GM12892 (cell line): Measurements from ENCODE around the gene CITED2.
"Not testable (repeated sequence)": the region's sequence is repeated elsewhere in the genome, so short reads cannot be mapped to it uniquely, and the experiment has no call there.

ENCODE experiments used
- DNase-seq: peaks from one replicate; pipeline ENCODE4 v3.0.0; 2011; ENCODE audit not compliant: insufficient read length
- FAIRE-seq: peaks from 2 replicates; lab custom pipeline; 2011; peaks lifted over from hg19 to GRCh38; lab: Jason Lieb, UNC
- POLR2A ChIP-seq: IDR thresholded peaks from 2 replicates; pipeline ENCODE4 v1.6.1; 2011; ENCODE audit warnings: low read depth, low read length, control low read depth
- POLR2AphosphoS5 ChIP-seq: IDR thresholded peaks from 2 replicates; pipeline ENCODE4 v1.6.1; 2011; ENCODE audit warnings: low read depth, low read length, control low read depth
- TAF1 ChIP-seq: IDR thresholded peaks from 2 replicates; pipeline ENCODE4 v1.6.1; 2011; ENCODE audit warnings: low read depth, mild to moderate bottlenecking, control low read depth, low read length, borderline replicate concordance

CITED2 gene

DNA sequence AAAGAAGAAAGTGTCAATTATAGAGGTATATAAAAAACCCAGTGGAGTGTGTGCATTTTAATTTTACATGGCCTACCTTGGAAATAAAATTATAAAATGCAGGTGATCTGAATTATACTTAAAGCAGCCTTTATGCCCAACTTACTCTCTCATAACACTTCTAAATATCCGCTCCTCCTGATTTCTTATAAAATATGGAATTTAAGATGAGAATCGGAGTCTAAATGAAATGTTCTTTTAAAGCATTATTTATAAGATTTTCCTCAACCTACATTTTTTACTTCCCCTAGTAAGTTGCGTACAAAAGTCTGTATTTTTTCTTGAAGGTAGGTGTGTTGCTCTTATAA, 3.5 kb downstream of the CITED2 start:
- DNase-seq (no peak), FAIRE-seq (no peak)
- TF ChIP-seq POLR2A: no peak

DNA sequence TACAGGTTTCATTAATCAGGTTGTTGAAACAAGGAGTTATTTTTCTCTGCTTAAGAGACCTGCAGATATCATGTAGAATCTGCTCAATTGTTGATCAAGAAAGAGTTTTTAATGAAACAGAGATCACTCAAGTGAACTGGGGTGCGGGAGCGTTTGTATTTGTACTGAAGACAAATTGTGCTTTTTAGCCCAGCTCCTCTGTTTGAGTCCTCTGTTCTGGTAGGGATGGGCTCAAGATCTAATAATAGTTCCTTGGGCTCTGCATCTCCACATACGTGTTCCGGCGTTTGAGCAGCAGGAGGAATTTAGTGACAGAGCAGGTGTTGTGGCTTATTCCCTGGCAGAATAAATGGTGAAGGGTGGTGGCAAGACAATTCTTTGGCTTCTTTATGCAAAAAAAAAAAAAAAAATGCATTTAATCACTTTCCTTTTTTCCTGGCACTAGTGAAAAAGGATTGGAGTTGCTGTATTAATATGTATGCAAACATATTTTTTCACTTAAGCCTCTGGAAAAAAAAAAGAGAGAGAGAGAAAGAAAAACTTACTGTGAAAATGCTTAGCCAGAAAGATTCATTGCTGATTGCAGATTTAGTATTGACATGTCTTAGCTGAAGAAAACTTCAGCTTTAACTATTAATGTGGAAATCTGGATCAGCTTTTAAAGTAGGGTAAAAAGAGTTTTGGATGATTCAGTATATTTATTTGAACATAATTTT, 4.0 kb downstream of the CITED2 start:
- TF ChIP-seq POLR2A (no peak), POLR2AphosphoS5 (no peak), TAF1 (no peak)
- FAIRE-seq (no peak), DNase-seq (no peak)

DNA sequence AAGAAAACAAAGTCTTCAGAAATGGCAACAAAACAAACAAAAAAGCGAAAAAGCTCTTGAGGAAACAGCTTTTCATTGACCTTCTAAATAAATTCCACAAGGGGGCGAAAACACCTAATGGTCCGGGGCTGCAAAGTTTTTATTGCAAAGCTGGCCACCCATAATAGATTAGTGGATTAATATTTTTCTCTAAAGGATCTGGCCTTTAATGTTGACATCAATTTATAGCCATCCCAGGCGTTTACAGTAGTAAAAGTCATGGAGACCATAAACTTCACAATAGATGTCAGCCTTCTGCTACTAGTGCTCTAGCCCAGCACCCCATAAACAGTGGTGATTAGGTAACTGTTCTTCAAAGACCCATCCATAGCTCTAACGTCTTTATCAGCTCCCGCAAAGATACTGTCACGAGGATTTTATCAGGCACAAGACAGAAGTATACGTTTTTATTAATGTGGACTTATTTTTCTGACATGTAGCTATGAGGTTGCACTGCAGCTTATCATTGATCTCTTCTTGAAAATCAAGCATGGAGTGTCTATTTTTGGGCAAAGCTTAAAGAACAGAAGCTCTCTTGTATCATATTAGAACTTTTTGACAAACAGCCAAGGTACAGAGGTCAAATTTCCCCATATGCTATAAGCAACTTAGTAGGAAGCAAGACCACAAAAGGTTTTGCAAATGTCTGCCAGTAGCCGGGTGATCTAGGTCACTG, 4.7 kb downstream of the CITED2 start:
- DNase-seq: no peak
- TF ChIP-seq POLR2AphosphoS5: no peak
- no peak for TF ChIP-seq POLR2A
- no peak for TF ChIP-seq TAF1
- peak; percentile 73 for FAIRE-seq

DNA sequence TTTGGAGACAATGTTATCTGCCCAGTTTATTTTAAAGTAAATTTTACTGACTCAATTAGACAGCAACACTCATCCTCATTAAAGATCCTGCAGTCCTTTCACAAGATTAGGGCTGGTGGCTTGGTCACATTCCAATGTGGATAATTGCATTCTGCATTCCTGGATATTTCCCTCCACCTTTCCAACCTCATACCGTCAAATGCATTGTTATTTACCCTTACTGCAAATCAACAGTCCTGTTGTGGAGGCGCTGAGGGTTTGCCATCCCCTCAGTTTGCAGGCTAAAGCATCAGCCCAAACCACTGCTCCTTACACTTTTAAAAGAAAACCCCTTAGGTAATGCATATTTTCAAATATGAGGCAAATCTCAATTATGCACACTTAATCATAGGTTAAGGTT, 5.4 kb downstream of the CITED2 start:
- FAIRE-seq: no peak
- DNase-seq: no peak
- TF ChIP-seq POLR2A: no peak
- TF ChIP-seq POLR2AphosphoS5: no peak
- TF ChIP-seq TAF1: no peak

DNA sequence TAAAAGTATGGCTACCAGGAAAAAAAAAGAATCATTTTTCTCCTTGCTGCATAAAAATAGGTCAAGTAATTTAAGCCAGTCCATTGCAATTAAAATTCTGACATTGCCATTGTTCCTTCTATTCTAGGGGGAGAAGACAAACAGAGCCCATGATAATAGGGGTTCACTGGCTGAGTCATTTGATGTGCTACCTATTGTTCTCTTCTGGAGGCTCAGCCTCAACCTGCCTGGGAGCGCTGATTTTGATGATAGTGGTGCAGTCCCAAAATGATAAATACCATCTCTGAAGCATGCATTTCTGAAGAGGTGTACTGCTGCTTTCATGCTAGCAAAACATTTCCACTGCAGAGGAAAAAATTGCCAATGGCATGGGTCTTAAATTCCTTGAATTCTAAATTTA, 5.8 kb downstream of the CITED2 start:
- DNase-seq (no peak), FAIRE-seq (no peak)
- TF ChIP-seq TAF1 (no peak), POLR2A (no peak), POLR2AphosphoS5 (no peak)

DNA sequence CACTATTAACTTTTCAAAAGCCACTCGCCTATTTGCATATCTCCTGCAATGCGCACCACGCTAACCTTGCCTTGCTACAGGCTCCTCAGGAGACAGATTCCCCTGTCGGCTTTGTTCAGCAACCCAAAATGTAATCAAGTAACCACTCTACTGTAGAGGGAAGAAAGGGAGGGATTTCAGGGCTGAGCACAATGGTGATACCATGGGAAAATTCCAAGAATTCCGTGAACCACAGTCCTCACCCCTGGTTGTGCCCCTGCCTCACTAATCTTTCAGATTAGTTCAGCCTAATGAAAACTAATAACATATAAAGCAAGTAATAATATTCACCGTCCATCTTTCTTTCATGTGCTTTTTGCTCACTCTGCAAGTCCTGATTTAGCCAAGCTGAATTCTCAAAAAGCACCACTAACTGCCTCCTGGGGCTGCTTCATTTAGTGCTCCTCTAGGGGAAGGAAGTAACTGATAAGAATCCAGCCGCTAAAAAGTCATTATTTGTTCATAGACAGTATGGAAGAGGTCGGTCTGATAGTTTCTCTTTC, 6.6 kb downstream of the CITED2 start:
- no peak for FAIRE-seq
- TF ChIP-seq TAF1 (no peak), POLR2AphosphoS5 (no peak), POLR2A (no peak)
- DNase-seq: no peak

DNA sequence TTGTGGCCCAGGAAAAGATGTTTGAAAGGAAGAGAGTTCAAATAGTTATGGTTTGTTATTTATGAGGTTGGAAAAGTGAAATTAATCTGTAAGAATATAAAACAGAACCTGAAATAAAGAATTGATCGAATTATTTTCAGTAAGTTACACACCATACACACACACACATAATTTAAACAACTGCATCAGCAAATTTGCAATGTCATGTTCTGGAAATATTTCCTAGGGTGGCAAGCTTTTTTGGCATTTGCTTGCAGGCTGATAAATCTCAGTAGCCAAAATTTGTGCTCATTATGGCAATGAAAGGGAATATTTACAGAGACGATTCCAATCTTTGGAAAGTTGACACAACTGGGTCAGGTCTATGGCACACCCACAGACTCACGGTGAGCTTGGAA, 9.5 kb downstream of the CITED2 start:
- DNase-seq (no peak), FAIRE-seq (no peak)
- TF ChIP-seq POLR2AphosphoS5: no peak
- no peak for TF ChIP-seq TAF1
- TF ChIP-seq POLR2A: no peak

DNA sequence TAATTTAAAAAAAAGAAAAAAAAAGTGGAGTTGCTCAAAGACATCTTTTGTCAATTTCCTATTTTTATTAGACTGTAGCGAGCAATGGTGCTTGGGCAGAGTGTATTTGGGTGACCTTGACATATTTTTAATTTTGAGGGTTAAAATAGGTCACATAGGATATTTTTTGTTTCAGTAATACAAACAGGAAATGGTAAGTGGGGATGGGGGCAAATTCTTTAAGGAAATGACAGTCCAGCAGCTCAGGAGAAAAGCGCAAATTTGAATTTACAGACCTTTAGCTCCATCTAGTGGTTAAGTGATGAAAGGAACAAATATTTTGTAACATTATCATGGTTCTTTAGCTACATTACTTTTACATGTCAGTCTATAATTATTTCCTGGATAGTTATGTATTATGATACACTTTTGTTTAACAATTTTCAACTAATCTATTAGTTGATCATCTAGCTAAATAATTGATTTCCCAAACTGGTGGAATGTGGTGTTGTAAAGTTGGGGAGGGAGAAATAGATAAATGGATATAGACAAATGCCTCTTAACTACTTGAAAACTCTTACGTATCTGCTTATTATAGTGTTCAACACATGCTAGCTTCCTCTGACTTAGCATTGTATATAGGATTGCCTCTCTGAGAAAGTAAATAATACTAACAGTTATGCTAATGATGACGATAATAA, 10.0 kb downstream of the CITED2 start:
- TF ChIP-seq POLR2A (no peak), POLR2AphosphoS5 (no peak), TAF1 (no peak)
- peak; percentile 54 for FAIRE-seq
- no peak for DNase-seq

DNA sequence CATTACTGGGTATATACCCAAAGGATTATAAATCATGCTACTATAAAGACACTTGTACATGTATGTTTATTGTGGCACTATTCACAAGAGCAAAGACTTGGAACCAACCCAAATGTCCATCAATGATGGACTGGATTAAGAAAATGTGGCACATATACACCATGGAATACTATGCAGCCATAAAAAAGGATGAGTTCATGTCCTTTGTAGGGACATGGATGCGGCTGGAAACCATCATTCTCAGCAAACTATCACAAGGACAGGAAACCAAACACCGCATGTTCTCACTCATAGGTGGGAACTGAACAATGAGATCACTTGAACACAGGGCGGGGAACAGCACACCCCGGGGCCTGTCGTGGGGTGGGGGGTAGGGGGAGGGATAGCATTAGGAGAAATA, 10.7 kb downstream of the CITED2 start:
- not testable (repeated sequence) for DNase-seq, FAIRE-seq

DNA sequence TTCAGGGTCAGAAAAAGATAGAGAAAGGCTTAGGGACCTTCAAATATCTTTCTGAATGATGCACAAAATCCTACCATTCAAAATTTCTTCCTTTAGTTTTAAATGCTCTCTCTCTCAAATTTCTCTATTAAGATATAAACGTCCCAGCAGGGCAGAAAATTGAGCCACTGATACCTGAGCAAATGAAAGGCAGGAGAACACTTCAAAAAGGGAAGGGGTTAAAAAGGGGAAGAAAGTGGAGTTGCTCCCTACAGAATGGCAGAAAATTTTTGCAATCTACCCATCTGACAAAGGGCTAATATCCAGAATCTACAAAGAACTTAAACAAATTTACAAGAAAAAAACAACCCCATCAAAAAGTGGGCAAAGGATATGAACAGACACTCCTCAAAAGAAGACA, 11.3 kb downstream of the CITED2 start:
- not testable (repeated sequence) for FAIRE-seq, DNase-seq

DNA sequence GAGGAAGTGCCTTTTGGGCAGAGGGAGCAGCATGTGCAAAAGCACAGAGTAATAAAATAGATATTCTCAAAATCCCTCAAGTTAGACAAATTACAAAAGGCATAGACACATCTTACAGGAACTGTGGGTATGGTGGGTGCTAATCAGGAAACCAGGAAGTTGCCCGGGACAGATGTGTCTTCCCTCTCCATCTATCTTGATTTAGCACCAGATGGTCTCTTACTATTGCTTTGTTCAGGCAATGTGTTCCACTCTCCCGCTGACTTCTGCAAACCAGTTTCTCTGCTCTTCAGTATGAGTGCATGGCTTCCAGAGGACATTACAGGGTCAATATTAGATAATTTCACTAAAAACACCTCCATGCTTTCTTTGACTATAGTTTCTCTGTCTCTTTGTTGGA, 13.2 kb downstream of the CITED2 start:
- TF ChIP-seq POLR2AphosphoS5 (no peak), TAF1 (no peak), POLR2A (no peak)
- FAIRE-seq (no peak), DNase-seq (no peak)

DNA sequence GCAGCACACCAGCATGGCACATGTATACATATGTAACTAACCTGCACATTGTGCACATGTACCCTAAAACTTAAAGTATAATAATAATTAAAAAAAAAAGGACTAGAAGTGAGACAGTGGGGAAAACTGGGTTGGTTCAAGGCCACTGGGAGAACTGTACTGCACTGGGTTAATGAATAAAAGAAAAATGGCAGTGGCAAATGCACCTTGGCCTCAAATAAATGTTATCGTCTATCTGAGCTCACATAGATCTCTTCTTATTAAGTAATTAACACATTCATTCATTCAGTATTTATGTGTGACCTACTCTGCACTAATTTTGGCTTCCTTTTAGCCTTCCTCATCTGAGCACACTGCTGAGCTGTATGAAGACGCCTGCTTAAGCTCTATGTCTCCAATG, 17.5 kb downstream of the CITED2 start:
- FAIRE-seq (no peak), DNase-seq (no peak)
- TF ChIP-seq POLR2A (no peak), POLR2AphosphoS5 (no peak), TAF1 (no peak)
